ENCODE measurements around the gene AUTS2. TPM values are rescaled to one million over a fixed set of nuclear protein-coding genes. Genes with fewer than 3 reads are reported as not detected.

AUTS2 gene
- total RNA-seq, 1 experiment from 2014 or later: 2.5 TPM

GRCh38 chr7:70837589-70837988 is 1239.3 kb downstream of the AUTS2 start:
- ATAC-seq: no peak
- TF ChIP-seq, protein P1, sequence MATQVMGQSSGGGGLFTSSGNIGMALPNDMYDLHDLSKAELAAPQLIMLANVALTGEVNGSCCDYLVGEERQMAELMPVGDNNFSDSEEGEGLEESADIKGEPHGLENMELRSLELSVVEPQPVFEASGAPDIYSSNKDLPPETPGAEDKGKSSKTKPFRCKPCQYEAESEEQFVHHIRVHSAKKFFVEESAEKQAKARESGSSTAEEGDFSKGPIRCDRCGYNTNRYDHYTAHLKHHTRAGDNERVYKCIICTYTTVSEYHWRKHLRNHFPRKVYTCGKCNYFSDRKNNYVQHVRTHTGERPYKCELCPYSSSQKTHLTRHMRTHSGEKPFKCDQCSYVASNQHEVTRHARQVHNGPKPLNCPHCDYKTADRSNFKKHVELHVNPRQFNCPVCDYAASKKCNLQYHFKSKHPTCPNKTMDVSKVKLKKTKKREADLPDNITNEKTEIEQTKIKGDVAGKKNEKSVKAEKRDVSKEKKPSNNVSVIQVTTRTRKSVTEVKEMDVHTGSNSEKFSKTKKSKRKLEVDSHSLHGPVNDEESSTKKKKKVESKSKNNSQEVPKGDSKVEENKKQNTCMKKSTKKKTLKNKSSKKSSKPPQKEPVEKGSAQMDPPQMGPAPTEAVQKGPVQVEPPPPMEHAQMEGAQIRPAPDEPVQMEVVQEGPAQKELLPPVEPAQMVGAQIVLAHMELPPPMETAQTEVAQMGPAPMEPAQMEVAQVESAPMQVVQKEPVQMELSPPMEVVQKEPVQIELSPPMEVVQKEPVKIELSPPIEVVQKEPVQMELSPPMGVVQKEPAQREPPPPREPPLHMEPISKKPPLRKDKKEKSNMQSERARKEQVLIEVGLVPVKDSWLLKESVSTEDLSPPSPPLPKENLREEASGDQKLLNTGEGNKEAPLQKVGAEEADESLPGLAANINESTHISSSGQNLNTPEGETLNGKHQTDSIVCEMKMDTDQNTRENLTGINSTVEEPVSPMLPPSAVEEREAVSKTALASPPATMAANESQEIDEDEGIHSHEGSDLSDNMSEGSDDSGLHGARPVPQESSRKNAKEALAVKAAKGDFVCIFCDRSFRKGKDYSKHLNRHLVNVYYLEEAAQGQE (IDR thresholded peaks at IDR 0.05; ENCODE audit: insufficient read depth in 1 of 2, low read depth in 2 of 2, low read length in 1 of 2): no peak
- TF ChIP-seq TCF7L2 (IDR thresholded peaks at IDR 0.05; ENCODE audit: low read depth, low read length) (no peak), POLR2AphosphoS5 (IDR thresholded peaks at IDR 0.05; ENCODE audit: low read depth, low read length) (no peak), CTCF (IDR thresholded peaks at IDR 0.05) (no peak), SIN3A (IDR thresholded peaks at IDR 0.05; ENCODE audit: borderline replicate concordance, insufficient read depth, low read depth, low read length) (no peak)

GRCh38 chr7:70838292-70838907 is 1240.1 kb downstream of the AUTS2 start:
- H3K27me3 ChIP-seq (ENCODE audit: control insufficient read depth, insufficient read depth, low read length): no peaks in the 10 kb centered on the region
- ChIA-PET CTCF (no interaction called here), POLR2A (no interaction called here)
- in situ Hi-C loops (cut with HindIII; ENCODE audit: low pct_unique_long_range_greater_than_20kb, low sequenced_read_pairs): no loop called here
- TF ChIP-seq POLR2AphosphoS5 (IDR thresholded peaks at IDR 0.05; ENCODE audit: low read depth, low read length) (no peak), SIN3A (IDR thresholded peaks at IDR 0.05; ENCODE audit: borderline replicate concordance, insufficient read depth, low read depth, low read length) (no peak)
- ATAC-seq (no peak), DNase-seq (ENCODE audit: low read depth, low spot score) (no peak)
- no TSS peak for BruUV-seq (replicated peaks)
- H3K4me1 ChIP-seq (ENCODE audit: control insufficient read depth, insufficient read depth, low read length): no peaks in the 10 kb centered on the region
- H3K4me3 ChIP-seq (ENCODE audit: low read depth in 2 of 2, low read length in 2 of 2): no peak overlapping the region
- no peaks in the 10 kb centered on the region for H3K9me3 ChIP-seq (ENCODE audit: control insufficient read depth, insufficient read depth, low read depth, low read length)
- no peak overlapping the region for H3K27ac ChIP-seq (ENCODE audit: low read length)
- intact Hi-C loops (cut with micrococcal nuclease; ENCODE audit: unreplicated experiment): no loop called here
- no peaks in the 10 kb centered on the region for H3K36me3 ChIP-seq (ENCODE audit: control insufficient read depth, insufficient read depth, low read length)

More at GRCh38 chr7:70837589-70837988, 1239.3 kb downstream of the AUTS2 start:
- DNase-seq (ENCODE audit: low read depth, low spot score): no peak
- Histone ChIP-seq H3K36me3 (ENCODE audit: control insufficient read depth, insufficient read depth, low read length) (no peaks in the 10 kb centered on the region), H3K27ac (ENCODE audit: low read length) (no peak overlapping the region), H3K4me3 (ENCODE audit: low read depth in 2 of 2, low read length in 2 of 2) (no peak overlapping the region), H3K9me3 (ENCODE audit: control insufficient read depth, insufficient read depth, low read depth, low read length) (no peaks in the 10 kb centered on the region), H3K27me3 (ENCODE audit: control insufficient read depth, insufficient read depth, low read length) (no peaks in the 10 kb centered on the region), H3K4me1 (ENCODE audit: control insufficient read depth, insufficient read depth, low read length) (no peaks in the 10 kb centered on the region)
- no TSS peak for BruUV-seq (replicated peaks)
- ChIA-PET POLR2A (no interaction called here), CTCF (no interaction called here)
- intact Hi-C loops (cut with micrococcal nuclease; ENCODE audit: unreplicated experiment): no loop called here
- in situ Hi-C loops (cut with HindIII; ENCODE audit: low pct_unique_long_range_greater_than_20kb, low sequenced_read_pairs): no loop called here

All from Panc1 (cell line).